ENCODE data around the gene DNAH10.

GRCh38 chr12:123923927-123924326, 161.8 kb downstream of the DNAH10 start:
- TF ChIP-seq EP300 (IDR thresholded peaks at IDR 0.05; ENCODE audit: borderline replicate concordance) (no peak), TEAD4 (IDR thresholded peaks at IDR 0.05) (no peak), MAX (IDR thresholded peaks at IDR 0.05) (no peak), TAF1 (IDR thresholded peaks at IDR 0.05; ENCODE audit: low read depth) (no peak)

Data from Ishikawa (cell line).